GM12878 (cell line): ENCODE data around the gene PITPNC1.

Experiments
- POLR2AphosphoS2 ChIP-seq: IDR thresholded peaks from 2 replicates; pipeline ENCODE4 v1.6.1; 2011; ENCODE audit warnings: low read depth, mild to moderate bottlenecking, low read length, improper control_type of control experiment, moderate library complexity
- SP1 ChIP-seq: IDR thresholded peaks from one replicate; pipeline ENCODE4 v1.6.1; 2011; ENCODE audit warnings: low read depth, low read length

GRCh38 chr17:67628580-67629013 is 251.5 kb downstream of the PITPNC1 start:
- TF ChIP-seq SP1 (no peak), POLR2AphosphoS2 (no peak)
